K562 (cell line): ENCODE results near the gene CHAF1A. TPM values are rescaled to one million over a fixed set of nuclear protein-coding genes. Genes with fewer than 3 reads are reported as not detected.

ENCODE experiments used
- ATAC-seq: fragments of 200-7000 bp; cut with Tn5 transposase; 3 replicates; pipeline ENCODE4 v1.9.1; 2020; ENCODE audit warnings: moderate library complexity
- BruUV-seq: library from RNA; stranded (reverse); fragments of 400-500 nt; replicated peaks from 2 replicates; lab custom pipeline; 2021; lab: Mats Ljungman, UMichigan
- CTCF ChIA-PET: fragments of 300-600 bp; formaldehyde crosslinking; extraction: SDS; loops from one replicate; lab custom pipeline; 2021; ENCODE audit warnings: low intra/inter-chr PET ratio; lab: Yijun Ruan, JAX
- POLR2A ChIA-PET: fragments of 300-600, 350-650 bp; sonication (Branson Sonifier 250); formaldehyde crosslinking; extraction: SDS; loops from one replicate; lab custom pipeline; 2021; ENCODE audit warnings: antibody characterized with exemption, inconsistent platforms; lab: Yijun Ruan, JAX
- DNase-seq, 4 experiments: peaks; one replicate each; pipeline versions ENCODE4 v3.0.0 to v3.0.0-alpha.2; 2011 to 2018; ENCODE audit warnings: low spot score in 3 of 4, mixed read lengths in 3 of 4; ENCODE audit errors: extremely low read depth in 1 of 4
- FAIRE-seq: peaks from 2 replicates; lab custom pipeline; 2011; peaks lifted over from hg19 to GRCh38; lab: Jason Lieb, UNC
- H2AFZ ChIP-seq: 2 replicates; pipeline ENCODE4 v1.6.0; 2011; ENCODE audit warnings: low read depth, low read length, control low read depth, inconsistent platforms
- H3K27ac ChIP-seq: fragments of 200-600 bp; 3 replicates; pipeline ENCODE4 v1.8.0; 2011; ENCODE audit warnings: low read depth, mild to moderate bottlenecking, control low read depth, inconsistent platforms, low read length, moderate library complexity, mixed read lengths; ENCODE audit errors: extremely low read depth
- H3K27me3 ChIP-seq, 2 experiments: fragments of 300-600 bp in 1 of 2; 2 replicates in 1 of 2; 3 replicates in 1 of 2; pipeline versions ENCODE4 v1.6.0 to v1.8.0; 2011; ENCODE audit warnings: inconsistent platforms in 2 of 2, low read length in 2 of 2, mild to moderate bottlenecking in 1 of 2, mixed read lengths in 1 of 2, moderate library complexity in 1 of 2; ENCODE audit not compliant: control insufficient read depth in 2 of 2, insufficient read depth in 2 of 2
- H3K36me3 ChIP-seq: fragments of 300-600 bp; 3 replicates; pipeline ENCODE4 v1.8.0; 2011; ENCODE audit warnings: mild to moderate bottlenecking, low read length, inconsistent platforms; ENCODE audit not compliant: control insufficient read depth, insufficient read depth
- H3K4me1 ChIP-seq, 2 experiments: fragments of 200-600 bp in 1 of 2; replicated peaks in 1 of 2; 2 replicates in 1 of 2; 3 replicates in 1 of 2; pipeline versions ENCODE4 v1.5.1 to v1.8.0; 2011; ENCODE audit warnings: inconsistent platforms in 2 of 2, low read length in 2 of 2, mild to moderate bottlenecking in 1 of 2, mixed read lengths in 1 of 2, moderate library complexity in 1 of 2; ENCODE audit not compliant: control insufficient read depth in 2 of 2, insufficient read depth in 2 of 2
- H3K4me2 ChIP-seq: 2 replicates; pipeline ENCODE4 v1.6.1; 2011; ENCODE audit warnings: low read length, control low read depth, inconsistent platforms, mixed read lengths; ENCODE audit not compliant: insufficient read depth
- H3K4me3 ChIP-seq: fragments of 200-600 bp; sonication (generic), shearing (Covaris generic); 2 replicates; pipeline ENCODE4 v1.5.1; 2016; ENCODE audit warnings: control low read depth, inconsistent platforms
- H3K79me2 ChIP-seq: fragments of 200-600 bp; 3 replicates; pipeline ENCODE4 v1.8.0; 2011; ENCODE audit warnings: low read length, inconsistent platforms; ENCODE audit not compliant: control insufficient read depth, insufficient read depth
- H3K9ac ChIP-seq, 2 experiments: 2 replicates each; pipeline versions ENCODE4 v1.6.0 to v1.6.1; 2011; ENCODE audit warnings: low read depth in 2 of 2, low read length in 2 of 2, control low read depth in 1 of 2, inconsistent platforms in 1 of 2, mild to moderate bottlenecking in 1 of 2, mixed read lengths in 1 of 2; ENCODE audit not compliant: insufficient read depth in 1 of 2
- H3K9me1 ChIP-seq: one replicate; pipeline ENCODE4 v1.6.0; 2011; ENCODE audit warnings: inconsistent platforms, mild to moderate bottlenecking, low read length, moderate library complexity; ENCODE audit not compliant: control insufficient read depth, insufficient read depth
- H3K9me3 ChIP-seq: replicated peaks from 2 replicates; pipeline ENCODE4 v1.5.1; 2011; ENCODE audit warnings: low read depth, low read length, inconsistent platforms; ENCODE audit not compliant: control insufficient read depth, insufficient read depth
- H4K20me1 ChIP-seq: replicated peaks from 2 replicates; pipeline ENCODE4 v1.6.1; 2011; ENCODE audit warnings: low read length, inconsistent platforms, mixed read lengths; ENCODE audit not compliant: control insufficient read depth, insufficient read depth
- CREBBP ChIP-seq: IDR thresholded peaks from one replicate; pipeline ENCODE4 v1.6.1; 2012; ENCODE audit warnings: low read depth, mild to moderate bottlenecking, control low read depth, inconsistent platforms, low read length
- ID3 ChIP-seq, 2 experiments: fragments of 250-450 bp in 1 of 2; fragments of 450-650 bp in 1 of 2; sonication (Bioruptor Pico) in 1 of 2; IDR thresholded peaks; 2 replicates each; pipeline versions ENCODE4 v1.6.1 to v1.8.0; 2016 to 2021; ENCODE audit warnings: mild to moderate bottlenecking in 2 of 2, moderate library complexity in 2 of 2, missing compliant biosample characterization in 1 of 2, missing genetic modification characterization in 1 of 2
- XRCC5 ChIP-seq: fragments of 200-400 bp; formaldehyde crosslinking; IDR thresholded peaks from 2 replicates; pipeline ENCODE4 v1.6.1; 2017; ENCODE audit warnings: low read depth, mild to moderate bottlenecking, low read length
- ZC3H4 ChIP-seq: sonication (generic); formaldehyde crosslinking; IDR thresholded peaks from 2 replicates; pipeline ENCODE4 v1.9.0; 2021; ENCODE audit warnings: missing genetic modification reagents, borderline replicate concordance
- WGBS: fragments of 100-300 bp; shearing (Covaris generic); methylation state at CpG from one replicate; pipeline ENCODE4 v1.1.6; 2016; ENCODE audit warnings: low coverage, mixed read lengths; ENCODE audit not compliant: insufficient coverage; ENCODE audit errors: missing lambda C conversion rate; 5-methylcytosine and 5-hydroxymethylcytosine counted together
- in situ Hi-C: fragments of 300-500 bp; cut with MboI; formaldehyde crosslinking; loops from 4 replicates; pipeline ENCODE4 v1.15.0; 2018; ENCODE audit warnings: inconsistent platforms, mixed read lengths
- intact Hi-C: fragments of 100-400 bp; cut with micrococcal nuclease; formaldehyde crosslinking; loops from 2 replicates; pipeline ENCODE4 v1.14.2; 2022
- polyA plus RNA-seq, 8 experiments: library from polyadenylated mRNA; depleted of rRNA in 4 of 8; stranded (reverse) in 5 of 8; unstranded in 3 of 8; fragments of >200 nt; fragmentation: Nextera tagmentation in 2 of 8; fragmentation: Illumina TruSeq in 1 of 8; extraction: Ambion mirVana in 2 of 8; extraction: Trizol in 1 of 8; gene quantifications; 2 replicates each; pipeline versions ENCODE4 v1.2.1 to v1.2.3, GENCODE V29; 2011 to 2014; ENCODE audit warnings: inconsistent platforms in 1 of 8, missing spikeins in 1 of 8
- total RNA-seq, 7 experiments: library from RNA; depleted of rRNA in 6 of 7; stranded (reverse); fragments of >200 nt in 6 of 7; fragmentation: Illumina TruSeq in 2 of 7; extraction: Trizol in 2 of 7; gene quantifications; 2 replicates each; pipeline versions ENCODE4 v1.2.1 to v1.2.3, GENCODE V29; 2011 to 2021; ENCODE audit warnings: low replicate concordance in 1 of 7

Gene CHAF1A
- total and polyA plus RNA-seq, 9 of the 15 experiments (the other 6 are each of a cell fraction or from before 2014, with no cell fraction given) = 1.6 to 86.9 (median 45.2) TPM

GRCh38 chr19:4406626-4407025 lies 4.2 kb downstream of the CHAF1A start:
- in situ Hi-C loops = no loop called here
- BruUV-seq = no TSS peak
- POLR2A ChIA-PET = interaction anchor here (0.6 to 3.4 kb wide), 4 partner anchors 8 to 21 kb away, joined by 3 to 24 read pairs (median 4); no protein-coding TSS in a partner anchor

More at GRCh38 chr19:4406626-4407025, 4.2 kb downstream of the CHAF1A start:
- Histone ChIP-seq H3K9me1 (no peaks in the 10 kb centered on the region), H3K9ac (no peak overlapping the region; a peak in 1 of 4 replicates), H2AFZ (no peak overlapping the region), H3K4me2 (no peak overlapping the region), H3K79me2 (peaks cover 94% of the 10 kb centered on the region), H3K4me3 (no peak overlapping the region), H3K4me1 (peaks cover 6 to 10% of the 10 kb centered on the region in 2 experiments; a peak in 3 of 5 replicates)
- intact Hi-C loops = no loop called here
- DNase-seq (no peak), FAIRE-seq (no peak)
- TF ChIP-seq ZC3H4 (CRISPR knock-in tag) (no peak), XRCC5 (no peak), ID3 (CRISPR knock-in tag; IDR thresholded peaks at IDR 0.05) (no peak), ID3 (tag; IDR thresholded peaks at IDR 0.05) (no peak), CREBBP (no peak)
- TF ChIP-seq, all 486 proteins: peak for 0
- H3K27me3 ChIP-seq = no peaks in the 10 kb centered on the region
- CTCF ChIA-PET = no interaction called here
- no peak for ATAC-seq
- no peaks in the 10 kb centered on the region for H3K9me3 ChIP-seq
- 92% methylated on average over 7 of the region's 7 CpGs for WGBS
- peaks cover 68% of the 10 kb centered on the region for H3K36me3 ChIP-seq
- H4K20me1 ChIP-seq = peaks cover 24% of the 10 kb centered on the region; the same call in 1 of the 2 replicates
- no peak overlapping the region for H3K27ac ChIP-seq
